ENCODE results near the gene FBLN1.

Gene FBLN1

DNA sequence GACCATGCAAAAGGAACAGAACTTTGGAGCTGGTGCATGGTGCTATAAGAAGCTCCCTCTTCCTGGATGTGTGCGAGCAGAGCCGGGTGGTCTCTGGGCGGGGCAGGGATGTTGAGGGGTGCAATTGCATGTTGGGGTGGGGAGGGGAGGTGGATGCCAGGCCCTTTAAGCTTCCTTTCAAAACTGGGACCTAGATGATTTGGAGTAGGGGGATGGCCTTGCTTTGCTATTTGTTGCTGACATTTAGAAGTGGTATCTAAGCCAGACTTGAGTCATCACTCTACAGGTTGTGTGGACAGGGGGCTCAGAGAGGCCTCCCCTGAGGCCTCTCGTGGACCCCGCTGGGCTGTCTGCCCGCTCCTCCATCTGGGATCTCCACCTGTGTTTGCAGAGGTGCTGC lies 24.8 kb downstream of the FBLN1 start:
- H3K4me3 ChIP-seq (ENCODE audit: low read depth, low read length), result no peak overlapping the region
- TF ChIP-seq, protein P1, sequence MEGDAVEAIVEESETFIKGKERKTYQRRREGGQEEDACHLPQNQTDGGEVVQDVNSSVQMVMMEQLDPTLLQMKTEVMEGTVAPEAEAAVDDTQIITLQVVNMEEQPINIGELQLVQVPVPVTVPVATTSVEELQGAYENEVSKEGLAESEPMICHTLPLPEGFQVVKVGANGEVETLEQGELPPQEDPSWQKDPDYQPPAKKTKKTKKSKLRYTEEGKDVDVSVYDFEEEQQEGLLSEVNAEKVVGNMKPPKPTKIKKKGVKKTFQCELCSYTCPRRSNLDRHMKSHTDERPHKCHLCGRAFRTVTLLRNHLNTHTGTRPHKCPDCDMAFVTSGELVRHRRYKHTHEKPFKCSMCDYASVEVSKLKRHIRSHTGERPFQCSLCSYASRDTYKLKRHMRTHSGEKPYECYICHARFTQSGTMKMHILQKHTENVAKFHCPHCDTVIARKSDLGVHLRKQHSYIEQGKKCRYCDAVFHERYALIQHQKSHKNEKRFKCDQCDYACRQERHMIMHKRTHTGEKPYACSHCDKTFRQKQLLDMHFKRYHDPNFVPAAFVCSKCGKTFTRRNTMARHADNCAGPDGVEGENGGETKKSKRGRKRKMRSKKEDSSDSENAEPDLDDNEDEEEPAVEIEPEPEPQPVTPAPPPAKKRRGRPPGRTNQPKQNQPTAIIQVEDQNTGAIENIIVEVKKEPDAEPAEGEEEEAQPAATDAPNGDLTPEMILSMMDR (IDR thresholded peaks at IDR 0.05; ENCODE audit: low read depth, low read length, missing control alignments), result no peak
- in situ Hi-C loops (cut with HindIII; ENCODE audit: low sequenced_read_pairs), result loop anchor here (5.0 kb wide), 2 partner anchors 90 to 255 kb away; no protein-coding TSS in a partner anchor
- no peak for DNase-seq (ENCODE audit: low read depth)

DNA sequence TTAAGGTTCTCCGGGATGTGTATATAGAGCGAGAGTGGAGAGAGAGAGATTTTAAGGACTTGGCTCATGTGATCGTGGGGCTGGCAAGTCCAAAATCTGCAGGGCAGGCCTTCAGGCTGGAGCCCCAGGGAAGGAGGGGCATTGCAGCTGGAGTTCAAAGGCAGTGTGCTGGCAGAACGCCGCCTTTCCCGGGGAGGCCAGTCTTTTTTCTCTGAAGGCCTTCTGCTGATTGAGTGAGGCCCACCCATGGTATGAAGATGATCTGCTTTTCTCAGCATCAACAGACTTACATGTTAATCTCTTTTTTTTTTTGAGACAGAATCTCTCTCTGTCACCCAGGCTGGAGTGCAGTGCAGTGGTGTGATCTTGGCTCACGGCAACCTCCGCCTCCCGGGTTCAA lies 25.4 kb downstream of the FBLN1 start:
- no peak overlapping the region for H3K4me3 ChIP-seq (ENCODE audit: low read depth, low read length)
- no peak for DNase-seq (ENCODE audit: low read depth)
- TF ChIP-seq, protein P1 (IDR thresholded peaks at IDR 0.05; ENCODE audit: low read depth, low read length, missing control alignments), result no peak
- in situ Hi-C loops (cut with HindIII; ENCODE audit: low sequenced_read_pairs), result loop anchor here (5.0 kb wide), 2 partner anchors 91 to 256 kb away; no protein-coding TSS in a partner anchor

DNA sequence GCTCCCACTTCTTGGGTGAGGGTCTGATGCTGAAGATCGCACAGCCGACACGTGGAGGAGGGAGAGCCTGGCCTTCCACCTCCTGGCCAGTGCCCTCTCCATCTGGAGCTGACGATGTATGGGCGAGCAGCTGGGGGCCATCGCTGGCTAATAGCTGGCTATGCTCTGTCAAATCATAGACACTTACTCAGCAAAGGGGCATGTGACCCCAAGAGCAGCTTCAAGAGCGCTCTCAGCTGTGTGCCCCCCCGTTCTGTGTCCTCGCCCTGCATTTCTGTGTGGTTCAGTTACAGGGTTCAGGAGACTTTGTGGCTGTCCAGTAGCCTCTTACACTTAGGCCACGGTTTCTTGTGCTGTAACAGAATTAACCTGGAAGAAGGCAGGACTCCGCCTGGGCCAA lies 26.4 kb downstream of the FBLN1 start:
- in situ Hi-C loops (cut with HindIII; ENCODE audit: low sequenced_read_pairs), result loop anchor here (5.0 kb wide), 2 partner anchors 92 to 257 kb away; no protein-coding TSS in a partner anchor
- no peak for DNase-seq (ENCODE audit: low read depth)
- TF ChIP-seq, protein P1 (IDR thresholded peaks at IDR 0.05; ENCODE audit: low read depth, low read length, missing control alignments), result no peak
- H3K4me3 ChIP-seq (ENCODE audit: low read depth, low read length), result no peak overlapping the region

DNA sequence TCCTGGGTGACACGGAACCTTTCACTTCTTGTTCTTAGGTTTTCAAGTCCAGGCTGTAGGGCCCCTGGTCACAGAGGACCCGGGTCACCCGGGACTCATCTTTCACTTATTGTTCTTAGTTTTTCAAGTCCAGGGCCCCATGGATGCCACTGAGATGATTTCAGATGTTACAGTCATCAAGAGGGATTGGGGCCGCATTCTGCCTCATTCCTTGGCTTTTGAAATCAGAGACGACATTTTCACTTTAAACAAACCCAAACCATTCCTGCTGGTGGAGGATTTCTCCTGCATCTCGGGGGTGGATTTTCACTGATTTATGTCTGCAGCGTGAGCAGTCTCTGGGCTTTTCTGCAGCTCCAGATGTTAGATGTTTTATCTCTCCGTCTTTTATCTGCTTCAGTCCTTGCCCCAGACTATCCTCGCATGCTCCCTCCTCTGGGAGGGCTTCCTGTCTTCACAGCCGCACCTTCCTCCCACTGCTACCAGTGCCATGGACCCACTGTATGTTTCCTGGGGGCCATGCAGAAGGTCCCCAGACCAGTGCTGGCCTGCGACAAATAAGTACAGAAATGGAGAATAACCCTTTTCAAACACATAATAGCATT lies 27.4 kb downstream of the FBLN1 start:
- no peak for DNase-seq (ENCODE audit: low read depth)
- in situ Hi-C loops (cut with HindIII; ENCODE audit: low sequenced_read_pairs), result loop anchor here (5.0 kb wide), 2 partner anchors 93 to 258 kb away; no protein-coding TSS in a partner anchor
- TF ChIP-seq, protein P1 (IDR thresholded peaks at IDR 0.05; ENCODE audit: low read depth, low read length, missing control alignments), result no peak
- no peak overlapping the region for H3K4me3 ChIP-seq (ENCODE audit: low read depth, low read length)

DNA sequence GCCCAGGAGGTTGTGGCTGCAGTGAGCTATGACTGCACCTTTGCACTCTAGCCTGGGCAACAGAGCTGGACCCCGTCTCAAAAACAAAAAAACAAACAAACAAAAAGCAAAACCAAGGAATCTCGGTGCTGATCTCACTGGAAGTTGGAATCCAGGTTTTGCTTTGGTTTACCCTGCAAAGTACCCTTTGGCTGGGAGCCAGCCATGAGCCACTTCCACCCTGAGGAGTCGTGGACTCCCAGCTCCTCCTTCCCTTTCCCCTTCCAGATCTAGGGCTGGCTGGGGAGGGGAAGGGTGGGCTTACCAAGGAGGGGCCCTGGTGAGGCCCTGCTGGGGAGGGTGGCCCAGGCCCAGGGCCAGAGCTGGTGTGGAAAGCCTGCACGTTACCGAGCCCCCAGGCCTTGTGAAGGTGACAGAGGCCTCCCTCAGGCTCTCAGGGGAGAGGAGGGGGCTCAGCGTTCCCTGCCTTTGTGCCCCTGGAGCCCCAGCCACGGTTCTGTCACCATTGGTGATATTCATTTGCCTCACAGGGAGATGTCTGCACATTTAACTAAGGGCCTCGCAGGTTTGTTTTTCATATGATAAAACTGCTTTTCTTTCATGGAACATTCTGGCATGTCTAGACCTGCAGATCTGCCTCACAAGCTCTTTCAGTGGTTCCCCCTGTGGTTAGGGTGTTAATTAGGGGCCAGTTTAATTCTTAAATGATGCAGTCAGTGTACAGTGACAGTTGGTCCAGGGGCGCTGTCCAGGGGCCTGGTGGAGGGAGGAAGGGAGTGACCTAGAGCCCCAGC lies 29.0 kb downstream of the FBLN1 start:
- TF ChIP-seq, protein P1 (IDR thresholded peaks at IDR 0.05; ENCODE audit: low read depth, low read length, missing control alignments), result no peak
- in situ Hi-C loops (cut with HindIII; ENCODE audit: low sequenced_read_pairs), result no loop called here
- no peak for DNase-seq (ENCODE audit: low read depth)
- H3K4me3 ChIP-seq (ENCODE audit: low read depth, low read length), result no peak overlapping the region

DNA sequence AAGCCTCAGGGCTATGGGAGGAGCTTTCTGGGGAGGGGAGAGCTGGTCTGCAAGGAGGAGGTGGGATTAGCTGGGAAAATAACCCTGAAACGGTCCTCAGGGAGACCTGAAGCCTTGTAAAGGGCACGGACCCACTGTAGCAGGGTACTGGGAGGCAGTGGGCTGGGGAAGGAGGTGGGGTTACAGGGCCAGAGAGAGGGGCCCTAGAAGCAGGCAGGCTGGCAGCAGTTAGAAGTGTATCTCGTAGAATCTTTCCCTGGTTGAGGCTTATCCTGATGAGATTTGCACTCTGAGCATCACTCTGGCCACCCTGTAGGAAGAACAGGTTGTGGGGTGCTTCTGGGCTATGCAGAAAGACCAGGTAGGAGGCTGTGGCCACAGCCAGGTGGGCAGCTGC lies 29.6 kb downstream of the FBLN1 start:
- in situ Hi-C loops (cut with HindIII; ENCODE audit: low sequenced_read_pairs), result no loop called here
- no peak overlapping the region for H3K4me3 ChIP-seq (ENCODE audit: low read depth, low read length)
- TF ChIP-seq, protein P1 (IDR thresholded peaks at IDR 0.05; ENCODE audit: low read depth, low read length, missing control alignments), result no peak
- no peak for DNase-seq (ENCODE audit: low read depth)

Measured in astrocyte of the cerebellum (primary cell).